HG03175 (cell line): ENCODE results near the gene MKS1.

Experiments used
- ATAC-seq: cut with Tn5 transposase; IDR thresholded peaks from one replicate; pipeline ENCODE4 v1.9.1; 2021; ENCODE audit warnings: mild to moderate bottlenecking, moderate library complexity; ENCODE audit not compliant: unreplicated experiment

Gene MKS1

GRCh38 chr17:58205936-58206335 is 13.1 kb downstream of the MKS1 start:
- ATAC-seq: no peak

GRCh38 chr17:58204796-58205195 is 14.3 kb downstream of the MKS1 start:
- no peak for ATAC-seq

GRCh38 chr17:58202859-58203258 is 16.2 kb downstream of the MKS1 start:
- no peak for ATAC-seq

- no peak for ATAC-seq
These were observed 18.9 kb downstream of the MKS1 start for GRCh38 chr17:58200024-58200633.

GRCh38 chr17:58196610-58197009 is 22.4 kb downstream of the MKS1 start:
- ATAC-seq: no peak

DNA sequence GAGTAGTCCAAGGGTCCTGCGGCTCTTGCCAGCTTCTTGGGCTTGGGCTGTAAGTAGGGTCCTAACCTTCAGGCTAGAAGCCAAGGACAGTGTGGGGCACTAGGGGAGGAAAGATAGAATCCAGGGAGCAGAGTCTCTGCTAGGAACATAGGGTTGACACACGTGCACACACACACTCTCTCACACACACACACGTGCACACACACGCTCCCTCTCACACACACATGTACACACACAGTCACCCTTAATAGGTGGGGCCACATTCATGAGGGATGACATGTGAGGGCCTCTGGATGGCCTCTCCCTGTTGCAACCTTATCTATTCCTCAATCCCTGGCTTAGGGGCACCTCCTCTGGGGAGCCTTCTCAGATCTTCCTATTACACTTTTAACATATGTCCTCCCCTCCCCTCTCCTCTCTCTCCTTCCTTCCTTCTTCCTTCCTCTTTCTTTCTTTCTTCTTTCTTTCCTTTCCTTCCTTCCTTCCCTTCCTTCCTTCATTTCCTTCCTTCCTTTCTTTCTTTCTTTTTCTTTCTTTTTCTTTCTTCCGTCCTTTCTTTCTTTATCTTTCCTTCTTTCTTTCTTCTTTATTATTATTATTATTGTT is 23.4 kb downstream of the MKS1 start:
- ATAC-seq: no peak

DNA sequence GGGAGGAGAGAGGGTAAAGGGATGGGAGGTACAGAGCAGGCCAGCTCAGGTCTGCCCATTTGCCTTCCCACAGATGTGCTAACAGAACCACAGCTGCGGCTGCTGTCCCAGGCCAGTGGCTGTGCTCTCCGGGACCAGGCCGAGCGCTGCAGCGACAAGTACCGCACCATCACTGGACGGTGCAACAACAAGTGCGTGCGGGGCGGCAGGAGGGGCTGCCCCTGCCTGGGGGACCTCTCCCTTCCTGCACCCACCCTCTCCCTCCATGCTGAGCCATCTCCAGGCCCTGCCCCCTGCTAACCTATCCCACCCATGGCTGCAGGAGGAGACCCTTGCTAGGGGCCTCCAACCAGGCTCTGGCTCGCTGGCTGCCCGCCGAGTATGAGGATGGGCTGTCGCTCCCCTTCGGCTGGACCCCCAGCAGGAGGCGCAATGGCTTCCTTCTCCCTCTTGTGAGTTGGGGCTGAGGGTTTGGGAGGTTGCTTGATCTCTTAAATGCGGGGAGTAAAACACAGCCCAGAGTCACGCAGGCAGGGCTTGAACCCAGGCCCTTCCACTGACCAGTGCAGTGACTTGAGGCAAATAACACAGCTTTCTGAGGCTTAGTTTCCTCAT is 25.3 kb downstream of the MKS1 start:
- ATAC-seq: no peak

DNA sequence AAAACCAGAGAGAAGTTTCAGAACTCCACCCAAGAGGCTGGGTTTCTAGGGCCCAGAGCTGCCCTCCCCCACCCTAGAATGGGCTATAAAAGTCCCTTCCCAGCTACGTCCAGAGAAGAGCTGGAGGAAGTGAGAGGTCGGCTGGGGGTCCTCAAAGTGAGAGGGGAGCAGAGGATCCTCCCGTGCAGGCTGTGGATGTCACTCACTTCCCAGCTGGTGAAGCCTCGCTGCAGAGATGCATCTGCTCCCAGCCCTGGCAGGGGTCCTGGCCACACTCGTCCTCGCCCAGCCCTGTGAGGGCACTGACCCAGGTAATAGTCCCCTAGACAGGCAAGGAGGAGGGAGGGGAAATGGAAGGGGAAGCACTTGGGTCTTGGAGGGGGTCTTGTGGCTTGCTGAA is 26.4 kb downstream of the MKS1 start, which contains the start of gene EPX:
EPX (plus strand) TSS at position 115 of the 400 bp plus-strand sequence; CDS start at position 236, 121 bp downstream.
- no peak for ATAC-seq

DNA sequence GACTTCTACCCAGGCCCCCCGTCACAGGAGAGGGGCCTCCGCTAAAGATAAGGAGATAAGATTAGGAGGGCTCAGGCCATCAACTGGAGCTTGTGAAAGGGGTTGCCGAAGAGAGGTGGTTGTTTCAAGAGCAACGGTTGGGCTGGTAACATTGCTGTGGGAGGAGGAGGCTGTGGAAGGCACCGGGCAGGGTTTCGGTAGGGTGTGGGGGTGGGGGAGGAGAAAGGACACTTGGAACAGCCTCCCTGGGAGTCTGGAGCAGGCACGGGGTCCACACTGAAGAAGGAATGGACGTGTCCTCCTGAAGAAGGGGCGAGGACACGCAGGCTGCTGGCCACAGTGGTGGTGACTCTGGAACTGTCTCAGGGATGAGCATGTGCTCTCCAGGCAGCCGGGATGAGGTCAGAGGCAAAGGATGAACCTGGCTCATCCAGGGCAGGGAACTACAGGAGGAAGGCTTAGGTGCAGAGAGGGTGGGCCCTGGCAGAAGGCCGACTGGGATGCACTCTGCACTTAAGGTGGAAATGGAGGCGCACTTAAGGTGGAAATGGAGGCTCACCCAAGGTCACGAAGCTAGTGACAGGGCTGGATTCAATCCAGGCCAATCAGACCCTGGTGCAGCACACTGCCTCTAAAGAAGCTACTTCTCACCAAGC is 27.7 kb downstream of the MKS1 start:
- no peak for ATAC-seq

- ATAC-seq: no peak
These were observed 29.5 kb downstream of the MKS1 start for GRCh38 chr17:58189436-58190146.

GRCh38 chr17:58187675-58188074 is 31.4 kb downstream of the MKS1 start:
- ATAC-seq: no peak

DNA sequence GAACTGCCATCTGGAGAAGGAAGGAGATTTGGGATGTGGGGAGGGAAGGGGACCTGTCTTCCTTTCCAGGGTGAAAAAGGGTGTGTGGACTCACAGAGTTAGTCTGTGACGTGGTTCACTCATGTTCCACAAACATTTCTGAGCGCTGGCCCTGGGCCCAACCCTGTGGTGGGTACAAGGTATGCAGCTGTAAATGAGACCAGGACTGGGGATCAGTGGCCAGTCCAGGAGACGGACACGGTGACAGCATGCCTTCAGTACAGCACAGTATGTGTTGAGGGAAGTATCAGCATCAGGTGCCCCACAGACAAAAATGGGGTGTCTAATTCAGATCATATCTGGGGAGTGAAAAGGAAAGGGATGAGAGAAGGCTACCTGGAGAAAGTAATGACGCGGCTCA is 32.0 kb downstream of the MKS1 start:
- no peak for ATAC-seq

- ATAC-seq: no peak
These were observed 32.5 kb downstream of the MKS1 start for GRCh38 chr17:58186591-58186990.

DNA sequence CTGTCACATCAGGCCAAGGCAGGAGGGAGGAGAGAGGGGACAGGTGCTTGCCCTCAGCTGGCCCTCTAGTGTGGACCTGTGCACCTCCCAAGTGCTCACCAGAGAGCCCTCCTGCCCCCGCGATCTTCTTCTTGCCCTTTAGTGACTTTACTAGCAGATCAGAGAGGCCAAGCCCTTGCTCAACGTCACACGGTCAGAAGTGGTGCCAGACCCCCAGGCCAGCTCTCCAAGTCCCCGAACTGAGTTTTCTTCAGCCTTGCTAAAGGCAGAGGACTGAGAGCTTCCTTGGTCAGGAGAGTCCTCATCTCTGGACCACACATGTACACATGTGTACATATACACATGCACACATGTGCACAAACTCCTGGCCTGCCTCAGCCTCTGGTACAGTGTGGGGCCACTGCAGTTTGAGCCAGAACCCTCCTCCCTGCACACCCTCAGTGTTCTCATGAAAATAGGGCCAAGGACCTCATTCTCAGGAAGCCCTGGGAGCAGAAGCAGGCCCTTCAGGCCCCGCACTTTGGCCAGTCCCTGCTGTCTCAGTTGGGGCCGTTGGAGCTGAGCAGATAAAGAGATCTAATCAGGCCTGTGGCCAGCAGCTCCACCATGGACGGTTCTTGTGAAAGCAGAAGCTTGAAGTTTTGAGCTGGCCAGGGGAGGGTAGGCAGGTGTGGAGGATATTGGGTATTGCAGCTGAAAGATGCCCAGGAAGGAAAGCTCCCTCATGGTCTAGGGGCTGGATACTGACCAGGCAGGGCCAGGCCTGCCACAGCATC is 33.9 kb downstream of the MKS1 start:
- no peak for ATAC-seq

- no peak for ATAC-seq
These were observed 34.6 kb downstream of the MKS1 start for GRCh38 chr17:58184308-58184985.

GRCh38 chr17:58183514-58183913 is 35.5 kb downstream of the MKS1 start:
- no peak for ATAC-seq

GRCh38 chr17:58181796-58182195 is 37.3 kb downstream of the MKS1 start:
- ATAC-seq: no peak

DNA sequence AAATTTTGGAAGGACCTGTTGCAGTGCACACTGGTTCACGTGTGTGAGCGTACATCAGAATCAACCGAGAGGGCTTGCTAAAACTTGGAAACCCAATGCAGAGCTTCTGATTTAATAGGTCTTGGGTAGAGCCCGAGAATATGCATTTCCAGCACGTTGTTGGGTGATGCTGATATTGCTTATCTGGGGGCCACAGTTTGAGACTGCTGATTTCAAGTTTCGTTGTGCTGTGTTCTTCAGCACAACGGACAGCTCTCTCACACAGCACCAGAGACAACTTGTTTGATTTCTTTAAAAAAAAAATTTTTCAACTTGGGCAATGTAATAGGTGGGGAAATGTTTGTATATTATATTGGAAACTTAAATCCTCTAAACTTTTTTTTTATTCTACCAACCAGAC is 42.9 kb downstream of the MKS1 start:
- no peak for ATAC-seq

DNA sequence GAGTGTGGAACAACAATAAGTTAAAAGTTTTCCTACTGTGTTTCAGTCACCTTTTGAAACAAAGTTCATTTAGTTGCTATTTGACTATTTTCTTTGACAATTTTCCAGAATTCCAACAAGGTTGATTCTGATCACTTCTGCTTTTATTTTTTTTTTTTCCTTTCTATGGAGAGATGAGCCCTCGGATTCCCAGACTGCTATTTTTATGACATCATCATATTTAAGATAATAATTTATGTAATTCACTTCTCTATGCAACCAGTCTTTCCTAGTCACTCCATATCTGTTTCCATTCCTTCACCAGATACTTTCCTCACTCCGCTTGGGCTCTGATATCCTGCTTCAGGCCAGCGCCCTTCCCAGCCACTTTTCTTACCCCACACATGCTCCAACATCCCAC is 44.2 kb downstream of the MKS1 start:
- ATAC-seq: no peak
